Stimulated activated naive CD8-positive, alpha-beta T cell treated with anti-CD3 and anti-CD28 coated beads, Interleukin-15, Interleukin-2, amounts not matched to agents 100 U/mL and 50 U/mL, for 24 hours (primary cell): ENCODE data around the gene SELPLG.
"Not testable (repeated sequence)": the region's sequence is repeated elsewhere in the genome, so short reads cannot be mapped to it uniquely, and the experiment has no call there.

Experiments
- ATAC-seq: fragments of 150-1000 bp; cut with Tn5 transposase; one replicate; pipeline ENCODE4 v1.10.0; 2021
- DNase-seq: peaks from one replicate; pipeline ENCODE4 v3.0.0; 2021

Gene SELPLG

GRCh38 chr12:108589840-108590229 lies 43.9 kb downstream of the SELPLG start:
- no peak for DNase-seq
- no peak for ATAC-seq

- DNase-seq: no peak
- ATAC-seq: no peak
These were observed 44.5 kb downstream of the SELPLG start for GRCh38 chr12:108589028-108589839.

- DNase-seq (no peak), ATAC-seq (peak; percentile 19)
These were observed 45.9 kb downstream of the SELPLG start for GRCh38 chr12:108587826-108588225.

- ATAC-seq: no peak
- no peak for DNase-seq
These were observed 47.4 kb downstream of the SELPLG start for GRCh38 chr12:108586306-108586705.

- DNase-seq (no peak), ATAC-seq (no peak)
These were observed 47.8 kb downstream of the SELPLG start for GRCh38 chr12:108585864-108586263.

- DNase-seq (no peak), ATAC-seq (no peak)
These were observed 49.1 kb downstream of the SELPLG start for GRCh38 chr12:108584456-108585065.

- ATAC-seq: no peak
- no peak for DNase-seq
These were observed 49.7 kb downstream of the SELPLG start for GRCh38 chr12:108583991-108584390.

GRCh38 chr12:108582978-108583770 lies 50.5 kb downstream of the SELPLG start:
- DNase-seq (no peak), ATAC-seq (no peak)

- ATAC-seq (no peak), DNase-seq (no peak)
These were observed 51.2 kb downstream of the SELPLG start for GRCh38 chr12:108582509-108582908.

- ATAC-seq: no peak
These were observed 52.1 kb downstream of the SELPLG start for GRCh38 chr12:108581311-108582227.

GRCh38 chr12:108580531-108580930 lies 53.2 kb downstream of the SELPLG start:
- no peak for DNase-seq
- no peak for ATAC-seq

More at GRCh38 chr12:108581311-108582227, 52.1 kb downstream of the SELPLG start:
- no peak for DNase-seq

GRCh38 chr12:108578813-108579212 lies 54.9 kb downstream of the SELPLG start:
- no peak for ATAC-seq

GRCh38 chr12:108578264-108578663 lies 55.4 kb downstream of the SELPLG start:
- ATAC-seq (no peak), DNase-seq (no peak)

More at GRCh38 chr12:108578813-108579212, 54.9 kb downstream of the SELPLG start:
- DNase-seq: no peak

GRCh38 chr12:108577458-108577857 lies 56.2 kb downstream of the SELPLG start:
- no peak for ATAC-seq

GRCh38 chr12:108576660-108577234 lies 56.9 kb downstream of the SELPLG start:
- no peak for DNase-seq
- ATAC-seq: no peak

More at GRCh38 chr12:108577458-108577857, 56.2 kb downstream of the SELPLG start:
- no peak for DNase-seq

GRCh38 chr12:108575199-108575912 lies 58.3 kb downstream of the SELPLG start:
- no peak for DNase-seq
- no peak for ATAC-seq

GRCh38 chr12:108574276-108574675 lies 59.4 kb downstream of the SELPLG start:
- not testable (repeated sequence) for DNase-seq, ATAC-seq

- ATAC-seq (peak; percentile 62), DNase-seq (no peak)
These were observed 60.4 kb downstream of the SELPLG start for GRCh38 chr12:108573317-108573716.

- no peak for DNase-seq
- no peak for ATAC-seq
These were observed 61.4 kb downstream of the SELPLG start for GRCh38 chr12:108572166-108572790.
